Epithelial cell of prostate (primary cell): ENCODE data around the gene VPS41.
A peak's percentile ranks its signal among the peaks of the same experiment; 100 is the strongest.

Source experiments
- DNase-seq: peaks from one replicate; pipeline ENCODE4 v3.0.0-alpha.2; 2011; ENCODE audit warnings: low read depth, low spot score
- H3K27ac ChIP-seq: fragments of 450-650 bp; 2 replicates; pipeline ENCODE4 v1.5.1; 2017; ENCODE audit warnings: mild to moderate bottlenecking

The VPS41 gene

GRCh38 chr7:38907766-38908165, 1.2 kb downstream of the VPS41 start:
- H3K27ac ChIP-seq = no peak overlapping the region
- DNase-seq = no peak

GRCh38 chr7:38907066-38907465, 1.9 kb downstream of the VPS41 start:
- no peak overlapping the region for H3K27ac ChIP-seq
- DNase-seq = no peak

DNA sequence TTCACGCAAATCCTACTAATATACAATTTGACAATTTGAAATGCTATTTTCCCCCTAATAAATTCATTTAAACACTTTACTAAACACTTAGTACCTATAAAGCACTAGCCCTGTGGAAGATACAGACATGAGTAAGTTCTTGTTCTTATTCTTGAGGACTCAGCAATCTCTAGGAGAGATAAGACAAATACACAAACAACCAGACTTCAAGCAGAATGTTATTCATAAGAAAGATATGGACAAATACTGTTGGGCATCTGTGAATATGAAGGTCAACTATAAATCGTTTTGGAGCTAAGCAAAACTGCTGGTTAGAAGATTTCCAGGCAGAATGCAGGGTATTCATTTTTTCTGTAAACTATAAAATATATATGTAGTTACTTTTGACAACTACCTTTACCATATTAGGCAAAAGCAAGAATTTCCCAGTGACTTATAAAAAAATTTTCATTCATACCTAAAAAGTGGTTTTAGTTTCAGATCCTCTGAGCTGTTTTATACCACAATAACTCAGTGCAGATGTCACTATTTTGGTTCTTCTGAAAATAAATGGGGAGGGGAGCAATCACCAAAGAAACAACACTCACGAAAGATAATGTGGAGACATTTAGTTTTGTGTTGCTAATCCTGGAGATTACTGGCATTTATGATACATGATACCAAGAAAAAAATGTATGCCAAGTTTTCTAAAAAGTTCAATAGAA, 3.8 kb downstream of the VPS41 start:
- no peak for DNase-seq
- H3K27ac ChIP-seq = no peak overlapping the region

DNA sequence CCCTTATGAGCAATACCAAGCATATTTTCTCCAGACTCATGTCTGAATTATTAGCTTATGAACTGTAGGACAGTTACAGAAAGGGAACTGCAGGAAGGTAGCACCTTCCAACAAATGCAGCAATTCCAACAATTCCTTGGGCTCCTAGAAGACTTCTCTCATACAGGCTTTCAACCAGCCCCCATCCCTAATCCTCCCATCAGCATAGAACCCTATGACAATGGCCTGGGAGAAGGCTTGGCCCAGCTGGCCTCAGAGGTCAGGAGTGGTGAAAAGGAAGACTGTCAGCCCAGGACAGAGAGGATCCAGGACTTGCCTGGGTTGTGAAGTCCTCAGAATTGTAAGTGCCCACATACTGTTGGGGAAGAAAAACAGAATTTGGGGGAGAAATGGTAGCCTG, 5.9 kb downstream of the VPS41 start:
- H3K27ac ChIP-seq = no peak overlapping the region
- no peak for DNase-seq

DNA sequence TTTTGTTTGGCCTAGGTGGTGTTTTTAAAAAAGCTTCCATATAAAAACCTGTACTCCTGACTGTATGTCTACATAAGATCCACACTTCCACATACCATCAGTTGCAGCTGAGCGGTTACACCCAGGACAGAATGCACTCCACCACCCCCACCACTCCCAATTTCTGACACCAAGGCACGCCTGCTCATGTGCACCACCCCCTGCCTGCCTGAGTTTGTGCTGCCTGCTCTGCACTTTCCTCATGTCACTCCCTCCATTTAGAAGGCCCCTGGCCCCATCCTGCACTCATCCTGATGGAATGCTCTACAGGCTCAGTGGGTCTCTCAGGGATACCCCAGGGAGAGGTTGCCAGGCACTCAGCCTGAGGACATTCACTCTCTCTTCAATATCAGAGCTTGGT, 6.5 kb downstream of the VPS41 start:
- no peak overlapping the region for H3K27ac ChIP-seq
- no peak for DNase-seq

GRCh38 chr7:38893061-38893460, 15.9 kb downstream of the VPS41 start:
- H3K27ac ChIP-seq = peak overlapping the region; percentile 48
- peak; percentile 29 for DNase-seq

- no peak for DNase-seq
- no peak overlapping the region for H3K27ac ChIP-seq
Observed at GRCh38 chr7:38890597-38890996, 18.4 kb downstream of the VPS41 start.

DNA sequence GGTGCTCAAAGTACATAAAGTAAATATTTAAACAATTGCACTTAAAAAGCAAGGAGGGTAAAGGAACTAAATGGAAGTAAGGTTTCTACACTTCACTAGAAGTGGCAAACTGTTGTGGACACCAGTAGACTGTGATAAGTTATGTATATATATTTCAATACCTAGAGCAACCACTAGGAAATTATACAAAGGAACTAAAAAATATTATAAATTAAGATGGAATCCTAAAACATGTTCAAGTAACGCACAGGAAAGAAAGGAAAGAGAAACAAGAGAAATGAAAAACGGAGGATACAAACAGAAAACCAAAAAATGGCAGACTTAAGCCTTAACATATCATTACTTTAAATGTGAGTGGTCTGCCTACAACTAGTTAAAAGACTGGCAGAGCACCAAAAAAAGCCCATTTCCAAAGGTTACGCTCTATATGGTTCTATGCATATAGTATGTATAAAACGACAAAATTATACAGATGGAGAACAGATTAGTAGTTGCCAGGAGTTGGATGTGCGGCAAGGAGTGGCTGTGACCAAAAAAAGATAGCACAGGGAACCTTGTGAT, 19.0 kb downstream of the VPS41 start:
- no peak overlapping the region for H3K27ac ChIP-seq
- no peak for DNase-seq

- DNase-seq = no peak
- H3K27ac ChIP-seq = no peak overlapping the region
Observed at GRCh38 chr7:38889079-38889478, 19.9 kb downstream of the VPS41 start.

- DNase-seq = no peak
- H3K27ac ChIP-seq = no peak overlapping the region
Observed at GRCh38 chr7:38886265-38886664, 22.7 kb downstream of the VPS41 start.

DNA sequence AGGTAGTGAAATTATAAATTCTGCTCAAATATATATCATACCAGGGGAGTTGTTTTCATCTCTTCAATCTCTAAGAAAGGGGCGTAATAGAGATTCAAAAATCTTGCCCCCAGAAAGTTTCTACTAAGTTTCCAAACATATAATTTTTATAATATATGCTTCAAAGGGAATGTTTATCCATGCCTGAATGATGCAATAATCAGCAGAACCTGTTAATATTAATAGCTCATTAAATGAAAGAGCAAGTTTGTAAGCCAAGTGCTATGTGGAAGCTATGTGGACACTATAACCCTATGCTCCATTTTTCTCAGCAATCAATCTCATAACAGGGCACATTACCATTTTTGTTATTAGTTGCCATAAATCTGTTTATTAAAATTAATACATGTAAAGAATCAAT, 25.3 kb downstream of the VPS41 start:
- peak overlapping the region; percentile 40 for H3K27ac ChIP-seq
- no peak for DNase-seq

DNA sequence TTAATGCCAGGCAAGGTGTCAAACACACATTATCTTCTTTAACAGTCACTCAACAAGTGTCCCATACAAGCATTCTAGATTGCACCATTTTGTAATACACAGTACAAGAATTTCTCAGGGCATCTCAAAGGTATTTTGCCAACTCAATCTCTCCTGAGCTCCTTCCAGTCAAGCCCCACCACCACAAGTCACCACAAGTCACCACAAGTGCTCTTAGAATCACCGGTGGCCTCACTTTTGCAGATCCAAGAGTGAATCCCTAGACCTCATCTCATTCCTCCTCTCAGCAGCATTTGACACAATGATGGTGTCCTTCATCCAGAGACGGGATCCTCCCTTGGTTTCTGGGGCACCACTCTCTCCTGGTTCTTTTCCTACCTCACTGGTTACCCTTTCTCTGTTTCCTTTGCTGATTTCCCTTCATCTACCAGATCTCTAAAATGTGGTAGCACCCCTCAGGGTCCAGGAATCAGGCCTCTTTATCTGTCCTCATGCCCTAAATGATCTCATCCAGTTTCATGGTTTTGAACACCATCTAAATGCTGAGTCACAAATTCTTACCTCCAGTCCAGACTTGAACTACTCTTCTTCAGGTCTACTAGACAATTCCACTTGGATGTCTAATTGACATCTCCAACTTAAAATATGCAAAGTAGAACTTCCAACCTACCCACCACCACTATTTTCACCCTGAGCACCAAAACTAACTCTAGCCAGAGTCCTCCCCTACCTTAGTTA, 26.9 kb downstream of the VPS41 start:
- peak overlapping the region; percentile 40 for H3K27ac ChIP-seq
- peak; percentile 27 for DNase-seq

DNA sequence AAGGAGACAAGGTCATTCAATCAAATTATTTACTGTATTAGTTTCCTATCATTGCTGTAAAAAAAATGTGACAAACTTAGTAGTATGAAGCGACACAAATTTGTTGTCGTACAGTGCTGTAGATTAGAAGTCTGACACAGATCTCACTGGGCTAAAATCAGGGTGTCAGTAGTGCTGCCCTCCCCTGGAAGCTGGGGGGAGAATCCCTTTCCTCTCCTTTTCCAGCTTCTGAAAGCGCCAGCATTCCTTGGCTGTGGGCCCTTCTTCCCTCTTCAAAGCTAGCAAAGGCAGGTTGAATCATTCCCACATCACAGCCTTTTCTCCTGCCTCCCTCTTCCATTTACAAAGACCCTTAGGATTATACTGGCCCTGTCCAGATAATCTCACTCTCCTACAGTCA, 28.0 kb downstream of the VPS41 start:
- no peak overlapping the region for H3K27ac ChIP-seq
- DNase-seq = no peak

DNA sequence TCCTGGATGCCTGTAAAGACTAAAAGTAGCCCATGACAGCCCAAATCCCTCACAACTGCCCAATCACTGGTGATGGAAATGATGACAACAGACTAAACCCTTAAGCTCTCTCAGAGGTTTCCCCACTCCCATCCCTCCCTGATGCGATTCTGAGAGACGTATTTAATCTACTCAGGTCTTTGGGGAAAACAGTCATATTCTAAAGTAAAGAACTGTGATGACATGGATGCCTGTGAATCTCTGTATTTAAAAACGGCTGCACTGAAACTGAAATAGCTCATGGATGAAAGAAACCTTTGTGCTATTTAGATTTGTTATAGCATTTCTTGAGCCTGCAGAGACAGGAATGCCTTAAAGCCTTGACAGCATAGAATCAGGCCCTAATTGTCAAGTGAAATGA, 28.5 kb downstream of the VPS41 start:
- no peak for DNase-seq
- no peak overlapping the region for H3K27ac ChIP-seq

GRCh38 chr7:38880035-38880434, 29.0 kb downstream of the VPS41 start:
- no peak for DNase-seq
- H3K27ac ChIP-seq = no peak overlapping the region

DNA sequence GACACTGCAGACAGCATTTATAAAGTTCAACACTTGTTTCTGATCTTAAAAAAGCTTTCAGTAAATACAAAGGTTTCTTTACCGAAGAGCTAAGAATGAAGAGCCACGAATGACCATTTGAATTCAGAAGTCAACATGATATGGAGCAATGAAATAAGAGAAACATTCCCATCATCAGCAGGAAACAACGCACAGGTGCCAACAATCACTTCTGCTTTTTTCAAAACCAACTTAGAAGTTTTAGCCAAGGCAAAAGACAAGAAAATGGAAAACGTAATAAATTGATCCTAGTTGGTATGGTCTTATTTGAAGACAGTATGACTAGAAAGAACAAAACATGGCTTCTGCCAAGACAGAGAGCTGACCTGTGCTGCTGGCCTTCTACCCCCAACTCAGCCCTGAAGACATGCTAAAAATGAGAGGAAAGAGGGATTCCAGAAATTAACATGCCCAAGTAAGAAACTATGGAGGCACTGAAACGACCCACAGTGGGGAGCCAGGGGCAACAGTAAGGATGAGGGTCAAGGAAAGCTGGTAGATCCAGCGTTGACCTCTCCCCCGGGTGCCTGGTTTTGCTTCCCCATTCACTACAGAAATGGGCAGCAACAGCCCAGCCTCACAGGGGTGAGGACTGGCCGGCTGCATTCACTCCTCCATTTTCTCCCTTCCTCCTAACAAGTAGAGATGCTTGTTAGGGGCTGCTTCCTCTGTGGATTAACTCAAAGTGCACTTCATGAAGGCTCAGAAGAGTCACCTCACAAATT, 30.1 kb downstream of the VPS41 start:
- no peak overlapping the region for H3K27ac ChIP-seq
- no peak for DNase-seq

- H3K27ac ChIP-seq = no peak overlapping the region
- DNase-seq = no peak
Observed at GRCh38 chr7:38873433-38873832, 35.6 kb downstream of the VPS41 start.

DNA sequence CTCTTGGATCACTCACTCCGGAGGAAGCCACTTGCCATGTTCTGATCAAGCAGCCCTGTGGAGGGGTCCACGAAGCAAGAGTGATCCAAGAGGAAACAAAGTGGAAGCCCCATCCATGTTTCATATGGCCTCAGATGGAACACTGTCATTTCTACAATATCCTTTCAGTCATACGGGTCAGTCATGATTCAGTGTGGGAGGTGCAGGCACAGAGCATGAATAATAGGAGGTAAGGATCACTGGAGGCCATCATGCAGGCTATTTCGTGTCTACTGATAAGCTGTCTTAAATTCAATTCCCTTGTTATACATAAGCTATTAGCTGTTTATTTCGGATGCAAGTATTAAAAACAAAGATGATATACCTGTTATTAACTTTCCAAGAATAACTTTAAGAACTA, 36.8 kb downstream of the VPS41 start:
- no peak for DNase-seq
- no peak overlapping the region for H3K27ac ChIP-seq

- H3K27ac ChIP-seq = no peak overlapping the region
- DNase-seq = no peak
Observed at GRCh38 chr7:38870147-38870546, 38.8 kb downstream of the VPS41 start.

DNA sequence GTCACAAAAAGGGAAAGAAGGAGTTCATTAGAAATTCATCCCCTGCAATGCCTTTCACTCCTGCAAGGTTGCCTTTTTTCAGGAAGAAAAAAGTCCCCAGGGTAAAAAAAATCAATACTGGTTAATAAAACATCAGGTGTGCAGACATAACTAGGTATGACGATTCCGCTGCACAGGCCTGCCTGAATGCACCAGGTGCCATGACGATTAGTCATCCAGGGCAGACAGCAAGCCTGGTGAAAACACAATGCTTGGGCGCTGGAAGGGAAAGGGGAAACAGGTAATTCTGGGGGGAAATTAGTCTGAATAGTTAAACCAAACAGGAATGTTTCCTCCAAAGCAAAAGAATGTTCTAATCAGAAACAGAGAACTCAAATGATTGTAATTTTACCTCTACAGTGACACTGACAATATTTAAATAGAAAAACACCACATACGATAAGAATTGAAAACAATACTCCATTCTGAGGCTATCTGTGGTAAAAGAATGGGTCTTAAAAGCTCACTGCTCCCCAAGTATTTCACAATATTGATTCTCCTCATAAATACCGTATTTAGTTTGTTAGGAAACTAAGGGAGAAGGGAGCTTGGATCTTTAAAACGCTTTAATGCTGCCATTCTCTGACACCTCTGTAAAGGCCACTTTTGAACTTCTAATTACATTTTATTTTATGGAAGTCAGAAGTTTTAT, 45.2 kb downstream of the VPS41 start:
- peak overlapping the region; percentile 73 for H3K27ac ChIP-seq

More for the DNA sequence above, 45.2 kb downstream of the VPS41 start:
- DNase-seq = peak; percentile 56
